DOHH2 (cell line): ENCODE measurements around the gene GABPB1.

Experiments used
- H3F3A ChIP-seq: fragments of 200-600 bp; sonication (generic), shearing (Covaris generic); 2 replicates; pipeline ENCODE4 v1.6.0; 2016; ENCODE audit warnings: antibody characterized with exemption, mild to moderate bottlenecking; ENCODE audit not compliant: control insufficient read depth, insufficient read depth
- H3K27ac ChIP-seq: fragments of 200-600 bp; sonication (generic); 2 replicates; pipeline ENCODE4 v1.5.1; 2014; ENCODE audit warnings: low read depth, mild to moderate bottlenecking, low read length, moderate library complexity
- H3K27me3 ChIP-seq: fragments of 200-600 bp; sonication (generic); 2 replicates; pipeline ENCODE4 v1.6.1; 2014; ENCODE audit warnings: mild to moderate bottlenecking, low read length, mixed read lengths; ENCODE audit not compliant: control insufficient read depth
- H3K36me3 ChIP-seq: fragments of 200-600 bp; sonication (generic); 2 replicates; pipeline ENCODE4 v1.6.1; 2014; ENCODE audit warnings: mild to moderate bottlenecking, low read length, moderate library complexity, mixed read lengths; ENCODE audit not compliant: control insufficient read depth
- H3K4me1 ChIP-seq: fragments of 200-600 bp; sonication (generic); 2 replicates; pipeline ENCODE4 v1.6.1; 2014; ENCODE audit warnings: mild to moderate bottlenecking, low read length, mixed read lengths; ENCODE audit not compliant: control insufficient read depth
- H3K4me2 ChIP-seq: fragments of 200-600 bp; sonication (generic); 2 replicates; pipeline ENCODE4 v1.6.0; 2014; ENCODE audit warnings: mild to moderate bottlenecking, low read length, moderate library complexity
- H3K4me3 ChIP-seq: fragments of 200-600 bp; sonication (generic); 2 replicates; pipeline ENCODE4 v1.5.1; 2014; ENCODE audit warnings: mild to moderate bottlenecking, low read length, mixed read lengths
- H3K79me2 ChIP-seq: fragments of 200-600 bp; sonication (generic); 2 replicates; pipeline ENCODE4 v1.6.1; 2014; ENCODE audit warnings: mild to moderate bottlenecking, low read length, mixed read lengths; ENCODE audit not compliant: control insufficient read depth
- H3K9me2 ChIP-seq: fragments of 200-600 bp; sonication (generic); replicated peaks from 2 replicates; pipeline ENCODE4 v1.6.1; 2014; ENCODE audit warnings: mild to moderate bottlenecking, low read length, mixed read lengths; ENCODE audit not compliant: control insufficient read depth
- H3K9me3 ChIP-seq: fragments of 200-600 bp; sonication (generic); 2 replicates; pipeline ENCODE4 v1.6.1; 2014; ENCODE audit warnings: antibody characterized with exemption, low read length, mixed read lengths; ENCODE audit not compliant: control insufficient read depth, insufficient read depth
- H4K20me1 ChIP-seq: fragments of 200-600 bp; sonication (generic); 2 replicates; pipeline ENCODE4 v1.6.0; 2014; ENCODE audit warnings: low read depth, mild to moderate bottlenecking, antibody characterized with exemption, low read length, moderate library complexity; ENCODE audit not compliant: control insufficient read depth, insufficient read depth
- CTCF ChIP-seq: fragments of 200-600 bp; sonication (generic); IDR thresholded peaks from one replicate; pipeline ENCODE4 v1.5.1; 2014; ENCODE audit warnings: antibody characterized with exemption, mild to moderate bottlenecking, low read depth, low read length; ENCODE audit not compliant: poor library complexity, severe bottlenecking
- EZH2phosphoT487 ChIP-seq: fragments of 200-600 bp; sonication (generic); IDR thresholded peaks from 2 replicates; pipeline ENCODE4 v1.6.1; 2017; ENCODE audit warnings: borderline replicate concordance, mild to moderate bottlenecking, antibody characterized with exemption, low read length, moderate library complexity, mixed read lengths

The GABPB1 gene

GRCh38 chr15:50328116-50328515 lies 26.9 kb downstream of the GABPB1 start:
- no peaks in the 10 kb centered on the region for H3K9me2 ChIP-seq
- no peak overlapping the region for H3K27ac ChIP-seq
- no peaks in the 10 kb centered on the region; the same call in 1 of the 2 replicates for H4K20me1 ChIP-seq
- H3K9me3 ChIP-seq = no peaks in the 10 kb centered on the region
- TF ChIP-seq CTCF (no peak), EZH2phosphoT487 (no peak)
- no peaks in the 10 kb centered on the region for H3K27me3 ChIP-seq
- H3K36me3 ChIP-seq = no peaks in the 10 kb centered on the region
- no peak overlapping the region for H3K4me3 ChIP-seq
- no peak overlapping the region for H3K4me2 ChIP-seq
- no peaks in the 10 kb centered on the region for H3K4me1 ChIP-seq
- no peaks in the 10 kb centered on the region for H3F3A ChIP-seq
- H3K79me2 ChIP-seq = peaks cover 9% of the 10 kb centered on the region

DNA sequence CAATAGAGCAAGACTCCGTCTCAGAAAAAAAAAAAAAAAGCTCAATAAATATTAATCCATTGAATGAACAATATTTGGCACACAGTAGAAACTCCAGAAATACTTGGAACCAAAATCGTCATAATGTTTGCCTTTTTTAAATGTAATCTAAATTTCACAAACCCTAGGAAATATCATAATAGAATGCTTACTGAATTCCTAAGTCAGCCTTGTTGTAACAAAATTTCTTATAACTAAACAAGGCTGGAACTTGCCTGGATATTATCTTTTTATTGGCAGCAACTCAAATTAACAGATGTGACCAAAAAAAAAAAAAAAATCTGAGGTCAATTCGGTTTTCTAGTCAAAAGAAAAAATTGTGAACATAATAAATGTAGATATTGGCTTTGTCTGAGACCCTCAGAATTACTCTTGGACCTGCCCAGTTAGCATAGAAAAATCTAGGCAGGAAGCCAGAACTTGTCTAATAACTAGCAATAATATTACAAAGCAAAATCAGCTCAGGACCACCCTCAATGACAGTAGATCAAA lies 33.3 kb downstream of the GABPB1 start:
- Histone ChIP-seq H3K4me1 (no peaks in the 10 kb centered on the region), H3K4me2 (no peak overlapping the region), H3K79me2 (peaks cover 3% of the 10 kb centered on the region; the same call in 1 of the 2 replicates)

DNA sequence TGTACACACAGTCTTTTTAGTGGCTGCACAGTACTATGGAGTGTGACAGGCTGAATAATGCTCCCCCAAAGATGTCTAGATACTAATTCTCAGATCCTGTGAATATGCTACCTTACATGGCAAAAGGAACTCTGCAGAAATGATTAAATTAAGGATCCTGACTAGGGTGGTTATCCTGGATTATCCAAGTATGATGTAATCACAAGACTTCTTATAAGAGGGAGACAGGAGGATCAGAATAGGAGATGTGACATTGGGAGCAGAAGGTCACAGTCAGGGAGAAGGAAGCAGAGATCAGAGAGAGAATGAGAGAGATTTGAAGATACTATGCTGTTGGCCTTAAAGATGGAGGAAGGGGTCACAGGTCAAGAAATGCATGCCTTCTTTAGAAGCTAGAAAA lies 34.5 kb downstream of the GABPB1 start:
- Histone ChIP-seq H3K27me3 (no peaks in the 10 kb centered on the region), H3K79me2 (peaks cover 8% of the 10 kb centered on the region), H3K9me3 (no peaks in the 10 kb centered on the region), H3K4me3 (no peak overlapping the region), H3K9me2 (no peaks in the 10 kb centered on the region), H3K27ac (no peak overlapping the region), H3K36me3 (no peaks in the 10 kb centered on the region), H3K4me2 (no peak overlapping the region), H4K20me1 (no peaks in the 10 kb centered on the region), H3F3A (no peaks in the 10 kb centered on the region), H3K4me1 (no peaks in the 10 kb centered on the region)
- no peak for TF ChIP-seq EZH2phosphoT487
- TF ChIP-seq CTCF = no peak

More for the DNA sequence above, 33.3 kb downstream of the GABPB1 start:
- Histone ChIP-seq H3K27me3 (no peaks in the 10 kb centered on the region), H3K9me2 (no peaks in the 10 kb centered on the region), H3K27ac (no peak overlapping the region), H3K36me3 (no peaks in the 10 kb centered on the region), H4K20me1 (no peaks in the 10 kb centered on the region), H3K4me3 (no peak overlapping the region), H3K9me3 (no peaks in the 10 kb centered on the region), H3F3A (no peaks in the 10 kb centered on the region)
- TF ChIP-seq EZH2phosphoT487 (no peak), CTCF (no peak)

DNA sequence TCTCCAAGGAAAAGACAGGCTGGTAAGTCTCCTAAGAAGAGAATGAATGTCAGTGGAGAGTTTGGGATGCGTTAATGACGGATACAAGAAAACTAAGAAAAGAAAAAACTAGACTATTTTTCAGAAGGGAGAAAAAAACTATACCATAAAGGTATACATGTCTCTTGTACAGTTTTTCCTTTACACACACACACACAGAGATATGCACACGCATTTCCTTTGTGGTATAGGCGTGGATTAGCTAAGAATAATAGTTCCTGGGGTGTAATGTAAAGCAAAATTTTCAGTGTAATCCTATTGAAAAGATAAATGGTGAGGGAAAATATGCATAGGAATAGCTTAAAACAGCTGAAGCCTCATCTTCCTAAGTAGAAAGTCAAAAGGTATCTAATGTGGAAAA lies 36.3 kb downstream of the GABPB1 start:
- TF ChIP-seq EZH2phosphoT487 = no peak
- no peak for TF ChIP-seq CTCF
- no peaks in the 10 kb centered on the region for H3K27me3 ChIP-seq
- H3K4me2 ChIP-seq = no peak overlapping the region
- no peaks in the 10 kb centered on the region for H3K4me1 ChIP-seq
- no peaks in the 10 kb centered on the region for H4K20me1 ChIP-seq
- peaks cover 13% of the 10 kb centered on the region for H3K79me2 ChIP-seq
- no peak overlapping the region for H3K4me3 ChIP-seq
- no peaks in the 10 kb centered on the region for H3K9me3 ChIP-seq
- H3F3A ChIP-seq = no peaks in the 10 kb centered on the region
- no peaks in the 10 kb centered on the region for H3K36me3 ChIP-seq
- no peak overlapping the region for H3K27ac ChIP-seq
- no peaks in the 10 kb centered on the region for H3K9me2 ChIP-seq
